ENCODE measurements around the gene COL1A2. TPM values are rescaled to one million over a fixed set of nuclear protein-coding genes. Genes with fewer than 3 reads are reported as not detected.

Gene COL1A2
- total RNA-seq, 4 donors from 2014 or later = 155 to 361 (median 232) TPM

DNA sequence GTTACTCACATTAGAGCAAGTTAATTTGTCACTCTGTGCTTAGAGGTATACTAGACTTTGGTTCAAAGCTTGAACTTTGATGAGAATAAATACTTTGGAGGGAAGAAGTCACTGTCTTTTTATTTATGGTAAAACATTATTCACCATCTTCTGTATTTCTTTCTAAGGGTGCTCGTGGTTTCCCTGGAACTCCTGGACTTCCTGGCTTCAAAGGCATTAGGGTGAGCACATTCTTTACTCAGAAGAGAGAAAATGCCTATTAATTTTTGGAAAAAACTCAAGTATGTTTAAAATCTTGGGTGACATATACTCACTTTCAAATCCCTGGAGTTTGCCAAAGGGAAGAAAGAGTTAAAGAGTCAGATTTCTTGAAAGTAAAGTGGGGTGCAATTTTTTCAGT is 10.8 kb downstream of the COL1A2 start:
- DNase-seq (ENCODE audit: low spot score) (no peak), ATAC-seq (ENCODE audit: low FRiP score) (no peak)
- TF ChIP-seq, protein P1, sequence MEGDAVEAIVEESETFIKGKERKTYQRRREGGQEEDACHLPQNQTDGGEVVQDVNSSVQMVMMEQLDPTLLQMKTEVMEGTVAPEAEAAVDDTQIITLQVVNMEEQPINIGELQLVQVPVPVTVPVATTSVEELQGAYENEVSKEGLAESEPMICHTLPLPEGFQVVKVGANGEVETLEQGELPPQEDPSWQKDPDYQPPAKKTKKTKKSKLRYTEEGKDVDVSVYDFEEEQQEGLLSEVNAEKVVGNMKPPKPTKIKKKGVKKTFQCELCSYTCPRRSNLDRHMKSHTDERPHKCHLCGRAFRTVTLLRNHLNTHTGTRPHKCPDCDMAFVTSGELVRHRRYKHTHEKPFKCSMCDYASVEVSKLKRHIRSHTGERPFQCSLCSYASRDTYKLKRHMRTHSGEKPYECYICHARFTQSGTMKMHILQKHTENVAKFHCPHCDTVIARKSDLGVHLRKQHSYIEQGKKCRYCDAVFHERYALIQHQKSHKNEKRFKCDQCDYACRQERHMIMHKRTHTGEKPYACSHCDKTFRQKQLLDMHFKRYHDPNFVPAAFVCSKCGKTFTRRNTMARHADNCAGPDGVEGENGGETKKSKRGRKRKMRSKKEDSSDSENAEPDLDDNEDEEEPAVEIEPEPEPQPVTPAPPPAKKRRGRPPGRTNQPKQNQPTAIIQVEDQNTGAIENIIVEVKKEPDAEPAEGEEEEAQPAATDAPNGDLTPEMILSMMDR (IDR thresholded peaks at IDR 0.05) = no peak

- DNase-seq (ENCODE audit: low spot score) = no peak
- ATAC-seq (ENCODE audit: low FRiP score) = no peak
- TF ChIP-seq, protein P1 (IDR thresholded peaks at IDR 0.05) = no peak
These were observed 12.0 kb downstream of the COL1A2 start for GRCh38 chr7:94406696-94407095.

DNA sequence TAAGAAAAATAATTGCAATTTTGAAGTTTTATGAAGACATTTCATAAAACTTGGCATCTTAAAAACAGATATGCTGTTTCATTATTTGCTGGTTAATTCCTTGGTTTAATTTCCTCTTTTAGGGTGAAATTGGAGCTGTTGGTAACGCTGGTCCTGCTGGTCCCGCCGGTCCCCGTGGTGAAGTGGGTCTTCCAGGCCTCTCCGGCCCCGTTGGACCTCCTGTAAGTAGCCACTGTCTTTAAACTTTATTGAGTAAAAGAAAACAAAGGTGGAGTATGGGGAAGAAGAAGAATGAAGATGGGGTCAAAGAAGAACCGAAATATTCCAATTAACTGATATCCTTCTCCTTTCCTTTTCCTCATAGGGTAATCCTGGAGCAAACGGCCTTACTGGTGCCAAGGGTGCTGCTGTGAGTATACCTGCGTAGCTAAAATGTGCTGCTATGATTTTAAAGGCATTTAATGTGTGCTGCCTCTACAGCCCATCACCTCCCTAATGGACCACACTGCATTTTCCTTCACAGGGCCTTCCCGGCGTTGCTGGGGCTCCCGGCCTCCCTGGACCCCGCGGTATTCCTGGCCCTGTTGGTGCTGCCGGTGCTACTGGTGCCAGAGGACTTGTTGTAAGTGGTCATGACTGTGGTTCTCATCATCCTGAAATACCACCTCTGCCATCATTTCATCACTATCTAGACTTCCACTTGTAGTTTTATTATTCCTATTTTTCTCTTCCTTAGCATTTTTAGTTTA is 14.7 kb downstream of the COL1A2 start:
- no peak for DNase-seq (ENCODE audit: low spot score)
- TF ChIP-seq, protein P1 (IDR thresholded peaks at IDR 0.05) = no peak
- no peak for ATAC-seq (ENCODE audit: low FRiP score)

DNA sequence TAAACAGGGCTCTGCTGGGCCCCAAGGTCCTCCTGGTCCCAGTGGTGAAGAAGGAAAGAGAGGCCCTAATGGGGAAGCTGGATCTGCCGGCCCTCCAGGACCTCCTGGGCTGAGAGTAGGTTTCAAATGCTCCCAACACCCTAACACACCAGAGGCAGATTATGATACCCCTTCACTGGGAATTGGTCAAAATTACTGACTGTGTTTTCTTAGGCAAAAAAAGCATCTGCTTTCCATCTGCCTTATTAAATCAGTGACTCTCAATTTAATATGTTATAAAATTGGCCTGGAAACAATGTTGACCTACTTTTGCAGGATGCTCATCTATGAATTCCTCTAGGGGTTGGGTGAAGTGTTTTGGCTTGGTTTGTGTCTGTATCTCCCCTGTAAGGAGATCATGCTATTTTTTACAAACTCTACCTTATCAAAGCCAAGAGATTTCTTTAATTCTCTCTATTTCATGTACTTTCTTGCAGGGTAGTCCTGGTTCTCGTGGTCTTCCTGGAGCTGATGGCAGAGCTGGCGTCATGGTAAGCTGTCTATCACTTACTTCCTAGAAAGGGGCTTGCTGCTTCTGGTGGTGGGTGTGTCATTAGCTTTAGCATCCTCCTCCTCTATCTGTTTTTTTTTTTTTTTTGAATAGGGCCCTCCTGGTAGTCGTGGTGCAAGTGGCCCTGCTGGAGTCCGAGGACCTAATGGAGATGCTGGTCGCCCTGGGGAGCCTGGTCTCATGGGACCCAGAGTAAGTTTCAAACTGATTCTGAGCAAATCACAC is 15.9 kb downstream of the COL1A2 start:
- no peak for DNase-seq (ENCODE audit: low spot score)
- ATAC-seq (ENCODE audit: low FRiP score) = no peak
- TF ChIP-seq, protein P1 (IDR thresholded peaks at IDR 0.05) = no peak

- no peak for ATAC-seq (ENCODE audit: low FRiP score)
- TF ChIP-seq, protein P1 (IDR thresholded peaks at IDR 0.05) = no peak
These were observed 16.4 kb downstream of the COL1A2 start for GRCh38 chr7:94411188-94411466.

DNA sequence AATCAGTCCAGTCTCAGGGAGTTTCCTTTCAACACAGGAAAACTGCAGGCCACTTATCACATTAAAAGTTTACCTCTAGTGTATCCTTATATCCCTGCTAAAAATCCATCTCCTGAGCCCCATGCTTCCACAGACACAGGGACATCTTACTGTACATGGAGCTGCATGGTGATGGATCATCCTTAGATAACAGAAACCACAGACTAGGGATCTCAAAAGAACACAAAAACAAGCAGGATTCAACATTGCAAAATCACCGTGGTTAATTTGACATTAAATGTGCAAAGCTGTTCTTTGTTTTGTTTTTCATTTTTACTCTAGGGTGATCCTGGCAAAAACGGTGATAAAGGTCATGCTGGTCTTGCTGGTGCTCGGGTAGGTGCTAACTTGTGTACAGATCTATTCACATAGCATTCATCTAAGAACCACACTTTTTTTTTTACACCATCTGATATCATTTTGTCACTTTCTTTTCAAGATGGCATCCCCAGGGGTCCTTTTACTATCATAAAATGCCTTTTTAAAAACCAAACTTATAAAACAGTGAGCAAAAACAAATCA is 18.1 kb downstream of the COL1A2 start:
- ATAC-seq (ENCODE audit: low FRiP score) = no peak
- TF ChIP-seq, protein P1 (IDR thresholded peaks at IDR 0.05) = no peak
- DNase-seq (ENCODE audit: low spot score) = no peak

More at GRCh38 chr7:94411188-94411466, 16.4 kb downstream of the COL1A2 start:
- no peak for DNase-seq (ENCODE audit: low spot score)

Measured in omental fat pad (tissue), 4 donors.